HEK293 (cell line): ENCODE data around the gene SIN3A.

ENCODE experiments used
- CTCF ChIA-PET: fragments of 350-600 bp; formaldehyde crosslinking; extraction: SDS; loops from one replicate; lab custom pipeline; 2021; ENCODE audit warnings: antibody characterized with exemption; lab: Yijun Ruan, JAX
- POLR2A ChIA-PET: fragments of 300-600 bp; formaldehyde crosslinking; extraction: SDS; loops from one replicate; lab custom pipeline; 2020; ENCODE audit warnings: antibody characterized with exemption, inconsistent platforms; lab: Yijun Ruan, JAX
- H3K27ac ChIP-seq: fragments of 200-500 bp; sonication (Bioruptor generic); 2 replicates; pipeline ENCODE4 v1.5.1; 2014; ENCODE audit warnings: low read depth, low read length, control low read depth, inconsistent platforms; ENCODE audit errors: extremely low read depth
- H3K36me3 ChIP-seq, 2 experiments: fragments of 200-500 bp in 1 of 2; sonication (Bioruptor generic) in 1 of 2; 1 replicate in 1 of 2; 2 replicates in 1 of 2; pipeline ENCODE4 v1.5.1; 2014 to 2017; ENCODE audit warnings: inconsistent platforms in 2 of 2, low read length in 2 of 2; ENCODE audit not compliant: control insufficient read depth in 2 of 2, insufficient read depth in 1 of 2
- H3K4me1 ChIP-seq: fragments of 200-500 bp; sonication (Bioruptor generic); 2 replicates; pipeline ENCODE4 v1.5.1; 2014; ENCODE audit warnings: mild to moderate bottlenecking, low read length, inconsistent platforms; ENCODE audit not compliant: control insufficient read depth, insufficient read depth
- H3K4me3 ChIP-seq: 2 replicates; pipeline ENCODE4 v1.5.1; 2011; ENCODE audit warnings: low read depth, mild to moderate bottlenecking, control low read depth, low read length, moderate library complexity
- H3K9me3 ChIP-seq: fragments of 200-500 bp; sonication (Bioruptor generic); 2 replicates; pipeline ENCODE4 v1.5.1; 2014; ENCODE audit warnings: low read depth, low read length, inconsistent platforms; ENCODE audit not compliant: control insufficient read depth, insufficient read depth
- EGR2 ChIP-seq: fragments of 450-650 bp; formaldehyde crosslinking; IDR thresholded peaks from 2 replicates; pipeline ENCODE4 v1.5.1; 2016; ENCODE audit warnings: low read depth, missing biosample characterization, missing genetic modification characterization
- GLIS1 ChIP-seq: fragments of 450-650 bp; formaldehyde crosslinking; IDR thresholded peaks from 2 replicates; pipeline ENCODE4 v1.5.1; 2016; ENCODE audit warnings: missing biosample characterization, missing genetic modification characterization
- KLF1 ChIP-seq: fragments of 450-650 bp; formaldehyde crosslinking; IDR thresholded peaks from 2 replicates; pipeline ENCODE4 v1.5.1; 2016; ENCODE audit warnings: missing biosample characterization, missing genetic modification characterization
- KLF7 ChIP-seq: fragments of 450-650 bp; formaldehyde crosslinking; IDR thresholded peaks from 2 replicates; pipeline ENCODE4 v1.5.1; 2016; ENCODE audit warnings: missing biosample characterization, missing genetic modification characterization, borderline replicate concordance
- SP7 ChIP-seq: fragments of 450-650 bp; formaldehyde crosslinking; IDR thresholded peaks from 2 replicates; pipeline ENCODE4 v1.5.1; 2016; ENCODE audit warnings: missing biosample characterization, missing genetic modification characterization
- YY1 ChIP-seq: fragments of 450-650 bp; formaldehyde crosslinking; IDR thresholded peaks from 2 replicates; pipeline ENCODE4 v1.5.1; 2018; ENCODE audit warnings: missing biosample characterization, missing genetic modification characterization
- ZBTB17 ChIP-seq: fragments of 450-650 bp; formaldehyde crosslinking; IDR thresholded peaks from 2 replicates; pipeline ENCODE4 v1.5.1; 2016; ENCODE audit warnings: missing biosample characterization, missing genetic modification characterization
- ZFP3 ChIP-seq: fragments of 450-650 bp; formaldehyde crosslinking; IDR thresholded peaks from 2 replicates; pipeline ENCODE4 v1.5.1; 2016; ENCODE audit warnings: low read depth, missing biosample characterization, missing genetic modification characterization
- ZNF112 ChIP-seq: fragments of 450-650 bp; formaldehyde crosslinking; IDR thresholded peaks from 2 replicates; pipeline ENCODE4 v1.5.0; 2017; ENCODE audit warnings: missing biosample characterization, missing genetic modification characterization
- ZNF155 ChIP-seq: fragments of 450-650 bp; formaldehyde crosslinking; IDR thresholded peaks from 2 replicates; pipeline ENCODE4 v1.5.1; 2016; ENCODE audit warnings: missing biosample characterization, missing genetic modification characterization
- ZNF16 ChIP-seq: fragments of 450-650 bp; formaldehyde crosslinking; IDR thresholded peaks from 2 replicates; pipeline ENCODE4 v1.5.1; 2016; ENCODE audit warnings: low read depth, missing biosample characterization, missing genetic modification characterization
- ZNF175 ChIP-seq: fragments of 450-650 bp; formaldehyde crosslinking; IDR thresholded peaks from 2 replicates; pipeline ENCODE4 v1.5.1; 2016; ENCODE audit warnings: missing biosample characterization, missing genetic modification characterization
- ZNF292 ChIP-seq: fragments of 450-650 bp; formaldehyde crosslinking; IDR thresholded peaks from 2 replicates; pipeline ENCODE4 v1.5.1; 2016; ENCODE audit warnings: low read depth, missing biosample characterization, missing genetic modification characterization, borderline replicate concordance
- ZNF341 ChIP-seq: fragments of 450-650 bp; formaldehyde crosslinking; IDR thresholded peaks from 2 replicates; pipeline ENCODE4; 2016; ENCODE audit warnings: low read depth, missing biosample characterization, missing genetic modification characterization
- ZNF354C ChIP-seq: fragments of 450-650 bp; formaldehyde crosslinking; IDR thresholded peaks from 2 replicates; pipeline ENCODE4 v1.5.1; 2016; ENCODE audit warnings: missing biosample characterization, missing genetic modification characterization, low read depth, borderline replicate concordance
- ZNF423 ChIP-seq: fragments of 450-650 bp; formaldehyde crosslinking; IDR thresholded peaks from 2 replicates; pipeline ENCODE4 v1.5.1; 2016; ENCODE audit warnings: missing biosample characterization, missing genetic modification characterization
- ZNF426 ChIP-seq: fragments of 450-650 bp; formaldehyde crosslinking; IDR thresholded peaks from 2 replicates; pipeline ENCODE4 v1.5.1; 2017; ENCODE audit warnings: missing biosample characterization, missing genetic modification characterization, mild to moderate bottlenecking, inconsistent platforms, moderate library complexity
- ZNF521 ChIP-seq: fragments of 450-650 bp; formaldehyde crosslinking; IDR thresholded peaks from 2 replicates; pipeline ENCODE4 v1.5.1; 2017; ENCODE audit warnings: missing biosample characterization, mild to moderate bottlenecking, missing genetic modification characterization
- ZNF549 ChIP-seq: fragments of 450-650 bp; IDR thresholded peaks from 2 replicates; pipeline ENCODE4 v1.5.1; 2018; ENCODE audit warnings: missing biosample characterization, missing genetic modification characterization, mild to moderate bottlenecking, inconsistent platforms, moderate library complexity
- ZNF558 ChIP-seq: fragments of 450-650 bp; formaldehyde crosslinking; IDR thresholded peaks from 2 replicates; pipeline ENCODE4 v1.5.1; 2016; ENCODE audit warnings: missing biosample characterization, missing genetic modification characterization
- ZNF571 ChIP-seq: fragments of 450-650 bp; formaldehyde crosslinking; IDR thresholded peaks from 2 replicates; pipeline ENCODE4 v1.5.0; 2017; ENCODE audit warnings: missing biosample characterization, missing genetic modification characterization
- ZNF701 ChIP-seq: fragments of 450-650 bp; formaldehyde crosslinking; IDR thresholded peaks from 2 replicates; pipeline ENCODE4 v1.5.1; 2016; ENCODE audit warnings: missing biosample characterization, missing genetic modification characterization
- ZNF768 ChIP-seq: fragments of 450-650 bp; formaldehyde crosslinking; IDR thresholded peaks from 2 replicates; pipeline ENCODE4 v1.5.1; 2018; ENCODE audit warnings: missing biosample characterization, mild to moderate bottlenecking, missing genetic modification characterization
- ZNF837 ChIP-seq: fragments of 450-650 bp; formaldehyde crosslinking; IDR thresholded peaks from 2 replicates; pipeline ENCODE4 v1.5.1; 2016; ENCODE audit warnings: missing biosample characterization, missing genetic modification characterization
- ZSCAN23 ChIP-seq: fragments of 450-650 bp; formaldehyde crosslinking; IDR thresholded peaks from 2 replicates; pipeline ENCODE4 v1.5.1; 2016; ENCODE audit warnings: missing biosample characterization, missing genetic modification characterization
- TF ChIP-seq, protein P1 (sequence below): fragments of 450-650 bp; formaldehyde crosslinking; IDR thresholded peaks from 2 replicates; pipeline ENCODE4 v1.5.1; 2017; ENCODE audit warnings: missing biosample characterization, missing genetic modification characterization
- TF ChIP-seq, protein P2 (sequence below): fragments of 450-650 bp; formaldehyde crosslinking; IDR thresholded peaks from 2 replicates; pipeline ENCODE4 v1.5.1; 2017; ENCODE audit warnings: missing biosample characterization, missing genetic modification characterization
- TF ChIP-seq, protein P3 (sequence below): fragments of 450-650 bp; formaldehyde crosslinking; IDR thresholded peaks from 2 replicates; pipeline ENCODE4 v1.5.1; 2016; ENCODE audit warnings: missing biosample characterization, missing genetic modification characterization, low read depth

SIN3A gene

DNA sequence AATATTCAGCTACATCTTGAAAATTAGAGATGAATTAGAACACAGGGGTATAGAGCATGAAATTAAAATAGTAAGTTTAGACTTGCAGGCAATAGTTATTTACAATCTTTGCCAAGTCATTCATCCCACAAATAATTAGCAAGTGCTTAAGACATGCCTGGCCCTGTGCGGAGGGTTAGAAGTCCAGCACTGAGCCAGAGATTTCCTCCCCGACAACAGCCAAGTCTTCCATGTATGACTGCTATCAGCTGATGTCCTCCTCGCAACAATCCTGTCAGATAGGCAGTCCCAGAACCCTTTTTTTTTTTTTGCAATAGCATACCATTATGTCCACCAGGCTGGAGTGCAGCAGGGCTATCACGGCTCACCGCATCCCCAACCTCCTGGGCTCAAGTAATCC, 14.6 kb downstream of the SIN3A start:
- POLR2A ChIA-PET = interaction anchor here (1.1 to 1.7 kb wide), 2 partner anchors 17 to 68 kb away, joined by 3 to 6 read pairs; partner anchors contain the start of gene MAN2C1
- CTCF ChIA-PET = interaction anchor here (0.6 kb wide), 1 partner anchor 638 kb away, joined by 6 read pairs; no protein-coding TSS in a partner anchor
- no peak overlapping the region for H3K27ac ChIP-seq

DNA sequence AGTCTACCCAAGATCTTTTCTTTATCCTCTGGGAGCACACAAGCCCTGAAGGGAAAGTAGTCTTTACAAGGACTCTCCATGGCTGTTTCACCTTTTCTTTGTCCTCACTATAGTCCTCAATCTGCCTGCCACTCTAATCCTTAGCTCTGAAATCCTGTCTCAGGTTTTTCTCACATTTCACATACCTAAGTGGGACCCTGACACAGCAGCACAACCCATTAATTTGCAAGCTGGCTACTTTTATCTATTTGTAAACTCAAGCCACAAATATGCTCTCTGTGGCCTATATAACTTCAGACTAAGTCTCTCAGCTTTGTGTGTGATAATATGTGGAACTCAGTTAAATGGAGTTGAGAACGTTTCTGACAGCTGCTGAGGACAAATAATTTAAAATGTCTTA, 19.8 kb downstream of the SIN3A start:
- no peak overlapping the region for H3K27ac ChIP-seq
- no peaks in the 10 kb centered on the region for H3K9me3 ChIP-seq
- POLR2A ChIA-PET = interaction anchor here (0.6 to 1.5 kb wide), 2 partner anchors 22 to 1064 kb away, joined by 3 to 8 read pairs; no protein-coding TSS in a partner anchor
- H3K36me3 ChIP-seq = peaks cover 39 to 56% of the 10 kb centered on the region in 2 experiments
- TF ChIP-seq ZSCAN23 (tag by site-specific recombination) (no peak), ZBTB17 (tag by site-specific recombination) (peak; percentile 55)
- TF ChIP-seq, protein P1, sequence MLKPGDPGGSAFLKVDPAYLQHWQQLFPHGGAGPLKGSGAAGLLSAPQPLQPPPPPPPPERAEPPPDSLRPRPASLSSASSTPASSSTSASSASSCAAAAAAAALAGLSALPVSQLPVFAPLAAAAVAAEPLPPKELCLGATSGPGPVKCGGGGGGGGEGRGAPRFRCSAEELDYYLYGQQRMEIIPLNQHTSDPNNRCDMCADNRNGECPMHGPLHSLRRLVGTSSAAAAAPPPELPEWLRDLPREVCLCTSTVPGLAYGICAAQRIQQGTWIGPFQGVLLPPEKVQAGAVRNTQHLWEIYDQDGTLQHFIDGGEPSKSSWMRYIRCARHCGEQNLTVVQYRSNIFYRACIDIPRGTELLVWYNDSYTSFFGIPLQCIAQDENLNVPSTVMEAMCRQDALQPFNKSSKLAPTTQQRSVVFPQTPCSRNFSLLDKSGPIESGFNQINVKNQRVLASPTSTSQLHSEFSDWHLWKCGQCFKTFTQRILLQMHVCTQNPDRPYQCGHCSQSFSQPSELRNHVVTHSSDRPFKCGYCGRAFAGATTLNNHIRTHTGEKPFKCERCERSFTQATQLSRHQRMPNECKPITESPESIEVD = peak; percentile 50
- TF ChIP-seq, all 188 proteins: peak for 2
- Histone ChIP-seq H3K4me3 (no peak overlapping the region), H3K4me1 (no peaks in the 10 kb centered on the region)
- CTCF ChIA-PET = interaction anchor here (0.6 to 2.0 kb wide), 4 partner anchors 8 to 605 kb away, joined by 3 to 7 read pairs (median 5); no protein-coding TSS in a partner anchor

More for the DNA sequence above, 14.6 kb downstream of the SIN3A start:
- H3K36me3 ChIP-seq = peaks cover 11 to 17% of the 10 kb centered on the region in 2 experiments
- no peaks in the 10 kb centered on the region for H3K4me1 ChIP-seq
- no peak for TF ChIP-seq ZNF571 (tag by site-specific recombination)
- no peak for TF ChIP-seq KLF1 (tag by site-specific recombination)
- TF ChIP-seq ZNF837 (tag by site-specific recombination) = no peak
- no peak for TF ChIP-seq GLIS1 (tag by site-specific recombination)
- no peak for TF ChIP-seq ZNF16
- no peak for TF ChIP-seq ZNF175 (tag by site-specific recombination)
- no peak for TF ChIP-seq ZNF521
- TF ChIP-seq, protein P2, sequence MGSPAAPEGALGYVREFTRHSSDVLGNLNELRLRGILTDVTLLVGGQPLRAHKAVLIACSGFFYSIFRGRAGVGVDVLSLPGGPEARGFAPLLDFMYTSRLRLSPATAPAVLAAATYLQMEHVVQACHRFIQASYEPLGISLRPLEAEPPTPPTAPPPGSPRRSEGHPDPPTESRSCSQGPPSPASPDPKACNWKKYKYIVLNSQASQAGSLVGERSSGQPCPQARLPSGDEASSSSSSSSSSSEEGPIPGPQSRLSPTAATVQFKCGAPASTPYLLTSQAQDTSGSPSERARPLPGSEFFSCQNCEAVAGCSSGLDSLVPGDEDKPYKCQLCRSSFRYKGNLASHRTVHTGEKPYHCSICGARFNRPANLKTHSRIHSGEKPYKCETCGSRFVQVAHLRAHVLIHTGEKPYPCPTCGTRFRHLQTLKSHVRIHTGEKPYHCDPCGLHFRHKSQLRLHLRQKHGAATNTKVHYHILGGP (tag by site-specific recombination) = no peak
- TF ChIP-seq ZNF558 (tag by site-specific recombination) = no peak
- TF ChIP-seq ZNF292 (tag by site-specific recombination) = no peak
- no peak for TF ChIP-seq ZNF423 (tag by site-specific recombination)
- TF ChIP-seq ZNF549 (tag by site-specific recombination) = no peak
- TF ChIP-seq EGR2 = no peak
- no peak for TF ChIP-seq ZFP3 (tag by site-specific recombination)
- TF ChIP-seq ZNF155 (tag by site-specific recombination) = no peak
- TF ChIP-seq ZNF701 (tag by site-specific recombination) = no peak
- TF ChIP-seq KLF7 = no peak
- H3K9me3 ChIP-seq = no peaks in the 10 kb centered on the region
- H3K4me3 ChIP-seq = no peak overlapping the region

DNA sequence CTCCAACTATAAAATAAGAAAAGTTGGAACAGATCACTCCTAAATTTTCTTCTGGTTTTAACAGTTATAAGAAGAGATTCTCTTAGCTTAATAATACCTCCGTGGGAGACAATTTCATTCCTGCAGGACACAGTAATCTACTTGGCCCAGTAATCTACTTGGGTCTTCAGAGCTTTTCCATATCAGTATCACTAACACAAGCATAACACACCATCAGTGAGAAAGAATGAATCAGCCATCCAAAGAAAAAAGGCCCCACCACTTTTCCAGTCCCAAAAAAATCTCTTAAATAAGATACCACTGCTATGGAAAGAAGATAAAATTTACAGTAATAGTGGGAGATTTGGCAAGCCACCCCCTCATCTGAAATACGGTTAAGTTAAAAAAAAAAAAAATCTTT, 20.2 kb downstream of the SIN3A start:
- no peak overlapping the region for H3K4me3 ChIP-seq
- ChIA-PET POLR2A (interaction anchor here (1.5 kb wide), 1 partner anchor 22 kb away, joined by 8 read pairs; no protein-coding TSS in a partner anchor), CTCF (interaction anchor here (0.6 to 2.0 kb wide), 4 partner anchors 8 to 604 kb away, joined by 3 to 7 read pairs (median 5); no protein-coding TSS in a partner anchor)
- no peak overlapping the region for H3K27ac ChIP-seq
- H3K36me3 ChIP-seq = peaks cover 40 to 59% of the 10 kb centered on the region in 2 experiments
- no peaks in the 10 kb centered on the region for H3K9me3 ChIP-seq
- H3K4me1 ChIP-seq = 0 out of 2 replicates have a peak, but pooled peaks cover 2% of the 10 kb centered on the region
- TF ChIP-seq, protein P3, sequence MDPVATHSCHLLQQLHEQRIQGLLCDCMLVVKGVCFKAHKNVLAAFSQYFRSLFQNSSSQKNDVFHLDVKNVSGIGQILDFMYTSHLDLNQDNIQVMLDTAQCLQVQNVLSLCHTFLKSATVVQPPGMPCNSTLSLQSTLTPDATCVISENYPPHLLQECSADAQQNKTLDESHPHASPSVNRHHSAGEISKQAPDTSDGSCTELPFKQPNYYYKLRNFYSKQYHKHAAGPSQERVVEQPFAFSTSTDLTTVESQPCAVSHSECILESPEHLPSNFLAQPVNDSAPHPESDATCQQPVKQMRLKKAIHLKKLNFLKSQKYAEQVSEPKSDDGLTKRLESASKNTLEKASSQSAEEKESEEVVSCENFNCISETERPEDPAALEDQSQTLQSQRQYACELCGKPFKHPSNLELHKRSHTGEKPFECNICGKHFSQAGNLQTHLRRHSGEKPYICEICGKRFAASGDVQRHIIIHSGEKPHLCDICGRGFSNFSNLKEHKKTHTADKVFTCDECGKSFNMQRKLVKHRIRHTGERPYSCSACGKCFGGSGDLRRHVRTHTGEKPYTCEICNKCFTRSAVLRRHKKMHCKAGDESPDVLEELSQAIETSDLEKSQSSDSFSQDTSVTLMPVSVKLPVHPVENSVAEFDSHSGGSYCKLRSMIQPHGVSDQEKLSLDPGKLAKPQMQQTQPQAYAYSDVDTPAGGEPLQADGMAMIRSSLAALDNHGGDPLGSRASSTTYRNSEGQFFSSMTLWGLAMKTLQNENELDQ (tag by site-specific recombination) = no peak
- no peak for TF ChIP-seq ZNF768 (tag by site-specific recombination)
- no peak for TF ChIP-seq ZNF112 (tag by site-specific recombination)
- TF ChIP-seq ZNF426 (tag by site-specific recombination) = no peak
- TF ChIP-seq YY1 = no peak
- TF ChIP-seq SP7 (tag by site-specific recombination) = no peak
- no peak for TF ChIP-seq ZNF341
- no peak for TF ChIP-seq ZNF354C (tag by site-specific recombination)
